GM18520 (cell line): Measurements from ENCODE around the gene FGF14.
A peak's percentile ranks its signal among the peaks of the same experiment; 100 is the strongest.

ENCODE experiments used
- ATAC-seq: cut with Tn5 transposase; IDR thresholded peaks from one replicate; pipeline ENCODE4 v1.9.1; 2021; ENCODE audit not compliant: unreplicated experiment

Gene FGF14

GRCh38 chr13:102311901-102312300 is 89.9 kb downstream of the FGF14 start:
- ATAC-seq = peak; percentile 41

DNA sequence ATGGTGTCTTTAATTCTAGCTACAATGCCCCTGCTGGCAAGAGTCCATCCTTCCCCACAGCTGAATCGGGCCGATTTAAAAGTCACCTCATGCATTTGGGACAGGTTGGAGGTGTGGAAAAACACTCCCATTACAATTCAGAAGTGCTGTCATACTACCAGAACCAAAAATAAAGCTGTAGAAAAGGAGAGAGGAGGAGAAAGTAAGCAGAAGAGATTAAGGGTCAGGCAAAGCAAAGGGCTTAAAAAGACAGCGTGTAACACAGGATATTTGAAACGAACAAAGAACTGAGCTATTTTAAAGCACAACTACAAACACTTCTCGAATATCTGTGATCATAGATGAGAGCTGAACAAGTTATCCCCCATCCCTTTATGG is 90.4 kb downstream of the FGF14 start:
- ATAC-seq = no peak

DNA sequence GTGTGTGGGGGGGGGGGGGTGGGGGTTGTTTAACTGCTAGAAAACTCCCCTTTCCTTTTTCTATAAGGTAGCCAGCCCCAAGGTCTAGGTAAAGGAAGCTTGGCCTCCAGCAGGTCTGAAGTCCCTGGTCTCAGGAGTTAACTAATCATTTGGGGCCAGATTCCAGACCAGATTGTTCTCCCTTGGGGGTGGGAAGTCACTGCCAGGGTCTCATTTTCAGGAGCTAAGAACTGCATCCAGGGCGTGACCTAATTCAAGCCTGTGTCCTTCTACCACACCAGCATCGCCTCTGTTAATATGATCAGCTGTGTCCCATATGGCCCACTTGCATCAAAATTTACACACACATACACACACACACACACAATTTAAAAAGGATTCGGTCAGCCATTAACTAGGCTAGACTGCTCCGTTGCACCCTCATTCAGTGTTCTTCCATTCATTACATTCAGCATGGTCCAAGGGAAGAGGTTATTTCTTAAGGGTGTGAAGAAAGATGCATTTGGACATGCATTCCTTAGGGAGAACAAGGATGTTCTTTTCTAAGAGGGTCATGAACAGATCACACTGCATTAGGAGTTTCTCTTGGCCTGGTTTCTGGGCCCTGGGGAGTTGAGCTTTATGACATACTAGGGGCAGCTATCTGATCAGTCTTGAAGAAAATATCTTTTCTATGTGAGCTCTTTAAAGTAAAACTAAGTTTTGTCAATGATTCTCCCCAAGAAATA is 91.0 kb downstream of the FGF14 start:
- ATAC-seq = no peak

DNA sequence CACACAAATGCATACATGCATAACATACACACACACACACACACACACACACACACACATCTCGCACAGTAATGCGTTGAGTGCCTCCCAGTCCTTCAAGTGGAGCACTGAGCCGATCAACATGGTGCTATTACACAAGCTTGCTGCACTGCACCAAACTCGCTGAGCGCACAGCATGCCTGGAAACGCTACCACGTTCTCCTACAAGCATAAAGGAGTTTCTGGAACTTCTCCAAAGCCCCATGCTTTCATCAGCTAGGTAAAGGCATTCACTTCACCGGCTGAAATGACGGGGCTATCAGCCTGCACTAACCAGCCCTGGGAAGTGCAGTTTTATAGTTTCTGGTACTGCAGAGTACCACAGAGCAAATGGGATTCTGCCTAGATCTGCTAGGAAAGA is 92.7 kb downstream of the FGF14 start:
- ATAC-seq = no peak

DNA sequence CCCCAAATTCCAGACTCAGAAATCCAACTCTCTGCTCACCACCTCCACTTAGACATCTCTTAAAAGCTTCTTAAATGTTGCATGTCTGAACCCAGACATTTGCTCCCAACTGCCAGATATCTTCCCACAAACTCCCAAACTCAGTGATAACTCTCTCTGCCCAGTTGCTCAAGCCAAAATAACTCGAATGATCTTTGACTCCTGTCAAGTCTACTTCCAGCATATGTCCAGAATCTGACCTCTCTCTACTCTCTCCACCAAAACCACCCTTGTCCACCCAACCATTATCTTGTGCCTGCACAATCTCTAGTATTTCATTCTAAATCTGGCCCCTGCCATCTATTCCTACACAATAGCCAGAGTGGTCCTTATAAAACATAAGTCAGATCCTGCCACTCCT is 99.3 kb downstream of the FGF14 start:
- ATAC-seq = no peak

DNA sequence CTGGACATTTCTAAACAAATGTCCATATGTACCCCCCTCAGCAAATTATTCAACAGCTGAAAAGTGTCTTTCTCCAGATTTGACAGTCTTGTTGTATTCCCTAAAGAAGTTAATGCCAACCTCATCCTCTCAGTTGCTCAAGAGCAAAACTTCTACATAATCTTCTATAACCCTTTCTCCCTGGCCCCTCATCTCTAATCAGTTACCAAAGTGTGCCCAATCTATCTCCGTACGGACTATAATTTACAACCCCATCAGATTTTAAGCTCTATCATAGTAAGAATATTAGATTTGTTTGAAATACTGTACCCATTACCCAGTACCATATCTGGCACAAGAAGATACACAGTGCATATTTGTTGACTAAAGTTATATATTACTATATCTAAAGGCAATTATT is 101.5 kb downstream of the FGF14 start:
- ATAC-seq = no peak

- no peak for ATAC-seq
Measured at GRCh38 chr13:102299366-102299765, 102.5 kb downstream of the FGF14 start.

DNA sequence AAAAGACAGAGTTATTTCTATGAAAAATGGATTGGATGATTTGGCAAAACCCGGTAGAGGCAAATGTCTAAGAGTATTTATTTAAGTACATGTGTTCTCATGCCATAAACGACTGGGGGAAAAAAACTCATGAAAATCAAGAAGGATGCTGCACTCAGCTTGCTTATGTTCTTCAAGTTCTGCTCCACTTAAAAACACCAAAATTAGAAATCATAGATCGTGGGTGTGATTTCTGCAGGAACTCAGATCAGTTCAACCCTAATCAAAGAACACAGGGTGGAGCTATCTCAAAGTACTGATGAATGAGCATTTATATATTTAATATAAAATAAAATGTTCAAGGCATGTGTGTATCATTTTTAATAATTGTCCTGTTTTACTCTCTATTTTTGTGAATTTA is 103.8 kb downstream of the FGF14 start:
- no peak for ATAC-seq

GRCh38 chr13:102295316-102296048 is 106.4 kb downstream of the FGF14 start:
- ATAC-seq = no peak

DNA sequence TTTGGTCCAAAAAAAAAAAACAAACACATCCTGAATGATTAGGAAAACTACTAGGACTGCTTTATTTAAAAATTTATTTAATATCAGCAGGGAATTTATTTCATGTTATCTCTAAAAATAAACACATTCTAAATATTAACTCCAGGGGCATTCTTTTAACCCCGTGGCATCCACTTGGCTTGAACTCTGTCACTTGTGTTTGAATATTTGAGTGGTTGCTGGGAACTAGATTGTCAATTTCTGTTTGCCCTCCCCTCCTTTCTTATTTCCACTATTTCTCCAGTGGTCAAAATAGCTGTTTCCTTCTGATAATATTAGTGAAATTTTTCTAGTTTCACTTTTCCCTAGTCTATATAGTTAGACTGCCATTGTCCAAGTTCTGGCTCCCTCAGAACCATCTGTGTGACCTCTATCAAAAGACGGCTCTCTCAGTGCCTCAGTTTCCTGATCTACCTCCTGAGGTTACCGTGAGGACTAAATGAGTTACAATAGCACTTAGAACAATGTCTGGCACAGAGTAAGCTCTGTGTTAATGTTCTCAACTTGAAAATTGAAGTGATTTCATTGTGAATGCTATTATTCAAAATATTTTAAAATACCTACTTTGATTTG is 107.3 kb downstream of the FGF14 start:
- ATAC-seq = no peak

DNA sequence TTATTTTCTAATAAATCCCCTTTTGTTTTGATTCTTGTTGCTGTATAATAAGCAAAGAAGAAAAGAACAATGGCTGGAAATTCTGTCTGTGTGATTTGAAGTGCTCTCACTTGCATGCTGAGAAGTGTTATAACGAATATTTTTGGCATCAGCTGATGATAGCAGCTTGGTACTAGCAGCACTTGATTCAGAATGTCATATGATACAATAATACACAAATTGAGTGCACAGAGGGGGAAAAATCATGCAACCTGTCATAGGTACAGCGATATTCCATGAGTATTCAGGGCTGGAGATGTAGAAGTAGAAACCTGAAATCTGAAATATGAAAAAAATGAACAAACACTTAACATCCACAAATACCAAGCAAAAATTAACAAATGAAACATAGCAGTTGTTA is 108.1 kb downstream of the FGF14 start:
- no peak for ATAC-seq

- ATAC-seq = no peak
Measured at GRCh38 chr13:102291587-102292218, 110.1 kb downstream of the FGF14 start.

DNA sequence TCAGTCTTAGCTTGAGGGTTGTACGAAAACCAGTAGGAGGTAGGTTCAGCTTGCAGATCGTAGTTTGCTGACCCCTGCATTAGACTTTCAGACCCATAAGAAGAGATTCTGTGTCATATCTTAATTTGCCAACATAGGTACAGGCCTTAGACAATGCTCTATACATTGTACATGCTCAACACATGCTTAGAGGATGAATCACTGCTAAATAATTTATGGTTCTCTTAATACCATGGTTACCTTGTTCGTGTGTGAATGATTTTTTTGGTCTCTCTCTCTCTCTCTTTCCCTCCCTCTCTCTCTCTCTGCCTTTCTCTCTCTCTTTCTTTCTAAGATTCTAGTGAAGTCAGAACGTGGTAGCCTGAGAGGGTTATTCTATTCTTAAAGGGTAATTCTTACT is 112.2 kb downstream of the FGF14 start:
- ATAC-seq = no peak

- no peak for ATAC-seq
Measured at GRCh38 chr13:102286326-102286725, 115.5 kb downstream of the FGF14 start.

DNA sequence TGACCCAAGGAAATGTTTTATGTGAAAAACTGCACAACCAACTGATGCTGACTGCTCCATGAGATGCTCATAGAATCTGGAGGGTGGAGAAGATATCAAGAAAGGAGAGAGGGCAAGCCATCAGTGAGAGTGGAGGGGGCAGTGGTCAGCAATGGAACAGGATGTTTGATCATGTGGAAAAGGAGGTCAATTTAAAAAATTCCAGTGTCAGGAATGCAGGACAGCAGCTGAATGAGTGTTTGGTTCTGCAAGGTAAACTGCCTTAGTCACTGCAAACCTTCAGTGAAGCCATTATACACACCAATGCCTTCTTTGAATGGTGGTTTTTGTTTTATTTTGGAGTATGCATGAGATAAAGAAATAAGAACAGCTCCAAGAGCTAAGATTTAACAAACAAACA is 121.5 kb downstream of the FGF14 start:
- no peak for ATAC-seq

- no peak for ATAC-seq
Measured at GRCh38 chr13:102277286-102277685, 124.6 kb downstream of the FGF14 start.

GRCh38 chr13:102276404-102276803 is 125.4 kb downstream of the FGF14 start:
- no peak for ATAC-seq

GRCh38 chr13:102275969-102276368 is 125.9 kb downstream of the FGF14 start:
- ATAC-seq = no peak

DNA sequence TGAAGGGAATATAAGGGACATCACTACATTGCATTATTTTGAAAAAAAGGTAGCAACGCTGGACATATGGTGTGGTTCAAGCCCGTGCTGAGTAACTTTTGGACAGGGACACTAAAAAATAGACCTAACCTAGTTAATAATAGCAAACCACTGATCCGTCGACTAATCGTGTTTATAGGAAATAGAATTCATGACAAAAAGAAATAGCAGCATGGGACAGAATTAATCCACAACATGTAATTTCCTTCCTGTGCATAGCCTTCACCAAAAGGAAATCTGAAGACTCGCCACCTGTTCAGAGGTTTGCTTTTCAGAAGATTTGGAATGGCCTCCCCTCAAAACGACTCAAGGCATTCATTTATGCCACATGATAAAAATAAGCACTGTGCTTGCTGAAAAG is 128.7 kb downstream of the FGF14 start:
- no peak for ATAC-seq

DNA sequence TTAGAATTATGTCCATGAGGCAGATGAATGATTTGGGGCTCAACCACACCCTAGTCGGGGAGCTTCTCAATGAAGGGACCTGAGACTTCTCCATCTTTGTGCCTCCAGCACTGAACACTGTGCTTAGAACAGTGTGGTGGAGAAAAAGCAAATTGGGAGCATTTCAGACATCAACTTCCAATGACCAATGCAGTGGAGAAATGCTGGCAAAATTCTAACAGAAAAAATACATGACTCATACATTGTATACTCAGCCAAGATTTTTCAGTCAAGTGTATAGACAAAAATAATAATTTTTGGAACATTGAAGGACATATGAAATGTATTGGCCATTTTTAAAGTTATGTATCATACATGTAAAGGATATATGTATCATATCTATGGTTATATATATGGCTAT is 134.7 kb downstream of the FGF14 start:
- no peak for ATAC-seq

- no peak for ATAC-seq
Measured at GRCh38 chr13:102261809-102262208, 140.0 kb downstream of the FGF14 start.

DNA sequence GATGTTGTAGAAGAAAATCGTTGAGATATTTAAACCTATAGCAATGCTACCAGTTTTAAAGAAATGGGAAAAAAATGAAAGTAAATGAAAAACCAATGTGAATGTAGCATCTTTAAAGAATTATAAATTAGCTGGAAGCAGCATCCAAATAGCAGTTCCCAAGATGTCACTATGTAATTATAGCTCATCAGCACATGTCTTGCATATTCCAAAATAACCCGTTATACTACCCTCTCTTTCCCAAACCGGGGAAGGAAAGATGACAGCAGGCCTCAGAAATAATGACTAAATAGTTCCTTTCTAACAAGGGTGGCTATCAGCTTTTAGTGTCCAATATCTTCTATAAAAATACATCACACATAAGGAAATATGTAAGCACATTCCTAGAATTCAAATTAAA is 140.5 kb downstream of the FGF14 start:
- no peak for ATAC-seq
